NOMO-1 (cell line): ENCODE measurements around the gene FTCD.
"Not testable (repeated sequence)": the region's sequence is repeated elsewhere in the genome, so short reads cannot be mapped to it uniquely, and the experiment has no call there.

Experiments used
- DNase-seq, 2 experiments: peaks; one replicate each; lab custom pipeline; 2025; ENCODE audit not compliant: unreplicated experiment in 2 of 2; lab: John Stamatoyannopoulos, UW

Gene FTCD

GRCh38 chr21:46188226-46189212 lies 33.1 kb upstream of the FTCD start:
- no peak for DNase-seq

- DNase-seq: no peak
Measured at GRCh38 chr21:46187814-46188213, 32.4 kb upstream of the FTCD start.

GRCh38 chr21:46187261-46187660 lies 31.9 kb upstream of the FTCD start:
- DNase-seq: no peak

GRCh38 chr21:46185716-46186115 lies 30.3 kb upstream of the FTCD start:
- DNase-seq: no peak

- peak; percentile 76 to 77 for DNase-seq
Measured at GRCh38 chr21:46184625-46185555, 29.5 kb upstream of the FTCD start.

- peak; percentile 37 to 44 for DNase-seq
Measured at GRCh38 chr21:46183910-46184624, 28.7 kb upstream of the FTCD start, which contains the start of gene SPATC1L. TSS of gene SPATC1L (minus strand) at chr21:46184459. CDS start at chr21:46182816, 1,643 bp downstream.

GRCh38 chr21:46183337-46183909 lies 28.0 kb upstream of the FTCD start:
- DNase-seq: not testable (repeated sequence)

GRCh38 chr21:46182548-46183336 lies 27.4 kb upstream of the FTCD start:
- DNase-seq: no peak

- DNase-seq: no peak
Measured at GRCh38 chr21:46181953-46182547, 26.7 kb upstream of the FTCD start.

- DNase-seq: no peak
Measured at GRCh38 chr21:46181436-46181835, 26.1 kb upstream of the FTCD start.

- no peak for DNase-seq
Measured at GRCh38 chr21:46180778-46181391, 25.5 kb upstream of the FTCD start.

- DNase-seq: peak in 1 of 2 experiments; percentile 0
Measured at GRCh38 chr21:46180079-46180722, 24.8 kb upstream of the FTCD start.

- DNase-seq: no peak
Measured at GRCh38 chr21:46179708-46180078, 24.3 kb upstream of the FTCD start.

- DNase-seq: no peak
Measured at GRCh38 chr21:46178961-46179360, 23.6 kb upstream of the FTCD start.

- DNase-seq: not testable (repeated sequence)
Measured at GRCh38 chr21:46176443-46177129, 21.2 kb upstream of the FTCD start.

GRCh38 chr21:46173573-46173972 lies 18.2 kb upstream of the FTCD start:
- no peak for DNase-seq

GRCh38 chr21:46172863-46173528 lies 17.6 kb upstream of the FTCD start:
- DNase-seq: no peak
